Measurements from ENCODE around the gene ITPRIP. TPM values are rescaled to one million over a fixed set of nuclear protein-coding genes. Genes with fewer than 3 reads are reported as not detected.

Gene ITPRIP
- total RNA-seq, 2 donors from 2014 or later: 42.1 to 63.0 TPM

GRCh38 chr10:104316321-104317099, 21.8 kb downstream of the ITPRIP start:
- Mint-ChIP-seq H3K4me3 (no peak overlapping the region), H3K36me3 (no peaks in the 10 kb centered on the region), H3K9me3 (no peaks in the 10 kb centered on the region), H3K27ac (no peak overlapping the region), H3K27me3 (no peaks in the 10 kb centered on the region), H3K4me1 (ENCODE audit: low read depth in 2 of 2) (peaks cover 49 to 54% of the 10 kb centered on the region in 2 donors)
- DNase-seq (ENCODE audit: low spot score) (no peak), ATAC-seq (no peak)

- DNase-seq (ENCODE audit: low spot score) (no peak), ATAC-seq (peak in 1 of 2 donors; percentile 4)
- Mint-ChIP-seq H3K27me3 (no peaks in the 10 kb centered on the region), H3K4me1 (ENCODE audit: low read depth in 2 of 2) (peaks cover 46 to 52% of the 10 kb centered on the region in 2 donors), H3K4me3 (no peak overlapping the region), H3K9me3 (no peaks in the 10 kb centered on the region), H3K36me3 (no peaks in the 10 kb centered on the region), H3K27ac (no peak overlapping the region)
These were observed 22.8 kb downstream of the ITPRIP start for GRCh38 chr10:104315486-104315921.

GRCh38 chr10:104314591-104315485, 23.4 kb downstream of the ITPRIP start:
- Mint-ChIP-seq H3K4me1 (ENCODE audit: low read depth in 2 of 2) (peaks cover 47 to 51% of the 10 kb centered on the region in 2 donors), H3K27ac (no peak overlapping the region), H3K27me3 (no peaks in the 10 kb centered on the region), H3K4me3 (no peak overlapping the region), H3K9me3 (no peaks in the 10 kb centered on the region), H3K36me3 (no peaks in the 10 kb centered on the region)
- DNase-seq (ENCODE audit: low spot score) (no peak), ATAC-seq (no peak)

- no peaks in the 10 kb centered on the region for H3K9me3 Mint-ChIP-seq
- peak overlapping the region in 1 of 2 donors; percentile 54 for H3K27ac Mint-ChIP-seq
- no peaks in the 10 kb centered on the region for H3K36me3 Mint-ChIP-seq
- ATAC-seq: no peak
- no peak overlapping the region for H3K4me3 Mint-ChIP-seq
- peaks cover 47 to 49% of the 10 kb centered on the region in 2 donors for H3K4me1 Mint-ChIP-seq (ENCODE audit: low read depth in 2 of 2)
- no peaks in the 10 kb centered on the region for H3K27me3 Mint-ChIP-seq
- DNase-seq (ENCODE audit: low spot score): no peak
These were observed 27.0 kb downstream of the ITPRIP start for GRCh38 chr10:104311184-104311720.

- Mint-ChIP-seq H3K27me3 (no peaks in the 10 kb centered on the region), H3K27ac (peak overlapping the region in 1 of 2 donors; percentile 54), H3K36me3 (no peaks in the 10 kb centered on the region), H3K4me1 (ENCODE audit: low read depth in 2 of 2) (peaks cover 53 to 58% of the 10 kb centered on the region in 2 donors), H3K9me3 (no peaks in the 10 kb centered on the region), H3K4me3 (no peak overlapping the region)
- no peak for DNase-seq (ENCODE audit: low spot score)
- ATAC-seq: no peak
These were observed 28.0 kb downstream of the ITPRIP start for GRCh38 chr10:104309980-104310978.

- Mint-ChIP-seq H3K4me3 (peak overlapping the region; percentile 24), H3K27ac (peak overlapping the region; percentile 2 to 66), H3K9me3 (no peaks in the 10 kb centered on the region), H3K4me1 (ENCODE audit: low read depth in 2 of 2) (peaks cover 69 to 74% of the 10 kb centered on the region in 2 donors), H3K36me3 (peaks cover under 1% of the 10 kb centered on the region), H3K27me3 (no peaks in the 10 kb centered on the region)
- ATAC-seq: peak in 1 of 2 donors; percentile 31
- DNase-seq (ENCODE audit: low spot score): no peak
These were observed 29.8 kb downstream of the ITPRIP start for GRCh38 chr10:104308439-104308903.

- Mint-ChIP-seq H3K27ac (peak overlapping the region; percentile 2 to 66), H3K4me3 (peak overlapping the region; percentile 24), H3K27me3 (no peaks in the 10 kb centered on the region), H3K9me3 (peaks cover 4% of the 10 kb centered on the region), H3K36me3 (peaks cover 5% of the 10 kb centered on the region), H3K4me1 (ENCODE audit: low read depth in 2 of 2) (peaks cover 70 to 76% of the 10 kb centered on the region in 2 donors)
- no peak for DNase-seq (ENCODE audit: low spot score)
- ATAC-seq: no peak
These were observed 30.5 kb downstream of the ITPRIP start for GRCh38 chr10:104307576-104308438.

- no peaks in the 10 kb centered on the region for H3K27me3 Mint-ChIP-seq
- ATAC-seq (no peak), DNase-seq (ENCODE audit: low spot score) (no peak)
- H3K27ac Mint-ChIP-seq: peak overlapping the region in 1 of 2 donors; percentile 66
- peaks cover 4% of the 10 kb centered on the region for H3K9me3 Mint-ChIP-seq
- H3K4me1 Mint-ChIP-seq (ENCODE audit: low read depth in 2 of 2): peaks cover 75 to 76% of the 10 kb centered on the region in 2 donors
- peaks cover 5% of the 10 kb centered on the region for H3K36me3 Mint-ChIP-seq
- H3K4me3 Mint-ChIP-seq: no peak overlapping the region
These were observed 31.4 kb downstream of the ITPRIP start for GRCh38 chr10:104306897-104307296.

- peaks cover 76 to 82% of the 10 kb centered on the region in 2 donors for H3K4me1 Mint-ChIP-seq (ENCODE audit: low read depth in 2 of 2)
- H3K27ac Mint-ChIP-seq: peak overlapping the region; percentile 3 to 86
- H3K4me3 Mint-ChIP-seq: peak overlapping the region; percentile 6
- peaks cover 4% of the 10 kb centered on the region for H3K9me3 Mint-ChIP-seq
- DNase-seq (ENCODE audit: low spot score) (no peak), ATAC-seq (no peak)
- H3K36me3 Mint-ChIP-seq: peaks cover 5% of the 10 kb centered on the region
- no peaks in the 10 kb centered on the region for H3K27me3 Mint-ChIP-seq
These were observed 33.3 kb downstream of the ITPRIP start for GRCh38 chr10:104304927-104305326.

- Mint-ChIP-seq H3K4me1 (ENCODE audit: low read depth in 2 of 2) (peaks cover 72 to 79% of the 10 kb centered on the region in 2 donors), H3K4me3 (peak overlapping the region; percentile 6), H3K27ac (peak overlapping the region; percentile 3 to 86), H3K9me3 (peaks cover 4% of the 10 kb centered on the region), H3K27me3 (no peaks in the 10 kb centered on the region), H3K36me3 (peaks cover 5% of the 10 kb centered on the region)
- ATAC-seq (no peak), DNase-seq (ENCODE audit: low spot score) (no peak)
These were observed 33.9 kb downstream of the ITPRIP start for GRCh38 chr10:104304356-104304745.

- no peaks in the 10 kb centered on the region for H3K27me3 Mint-ChIP-seq
- peak; percentile 43 to 62 for ATAC-seq
- no peak for DNase-seq (ENCODE audit: low spot score)
- peaks cover 5% of the 10 kb centered on the region for H3K36me3 Mint-ChIP-seq
- peak overlapping the region; percentile 38 for H3K4me3 Mint-ChIP-seq
- peaks cover 67 to 75% of the 10 kb centered on the region in 2 donors for H3K4me1 Mint-ChIP-seq (ENCODE audit: low read depth in 2 of 2)
- peaks cover 4% of the 10 kb centered on the region for H3K9me3 Mint-ChIP-seq
- peak overlapping the region; percentile 3 to 86 for H3K27ac Mint-ChIP-seq
These were observed 34.5 kb downstream of the ITPRIP start for GRCh38 chr10:104303594-104304355.

Data from natural killer cell treated with Interleukin-12 subunit alpha and Interleukin-12 subunit beta and Interleukin-15 and Interleukin-18, amount 100 ng/mL, for 72 hours (primary cell).